ENCODE results near the gene LPA.
"Not testable (repeated sequence)": the region's sequence is repeated elsewhere in the genome, so short reads cannot be mapped to it uniquely, and the experiment has no call there.

LPA gene

GRCh38 chr6:160661216-160661615 is 2.9 kb downstream of the LPA start:
- Histone ChIP-seq H3K4me1 (ENCODE audit: control insufficient read depth, insufficient read depth, low read length, poor library complexity, severe bottlenecking) (no peaks in the 10 kb centered on the region), H3K36me3 (ENCODE audit: control insufficient read depth, insufficient read depth, low read length) (no peaks in the 10 kb centered on the region), H3K27ac (ENCODE audit: low read depth, low read length, severe bottlenecking) (no peak overlapping the region), H3K4me3 (ENCODE audit: extremely low read depth, insufficient read depth, low read length, poor library complexity, severe bottlenecking) (no peak overlapping the region), H3K9me3 (ENCODE audit: control insufficient read depth, low read length) (no peaks in the 10 kb centered on the region)
- 84 to 94% methylated on average over 3 of the region's 3 CpGs for WGBS, 2 experiments (ENCODE audit: insufficient coverage in 2 of 2)

DNA sequence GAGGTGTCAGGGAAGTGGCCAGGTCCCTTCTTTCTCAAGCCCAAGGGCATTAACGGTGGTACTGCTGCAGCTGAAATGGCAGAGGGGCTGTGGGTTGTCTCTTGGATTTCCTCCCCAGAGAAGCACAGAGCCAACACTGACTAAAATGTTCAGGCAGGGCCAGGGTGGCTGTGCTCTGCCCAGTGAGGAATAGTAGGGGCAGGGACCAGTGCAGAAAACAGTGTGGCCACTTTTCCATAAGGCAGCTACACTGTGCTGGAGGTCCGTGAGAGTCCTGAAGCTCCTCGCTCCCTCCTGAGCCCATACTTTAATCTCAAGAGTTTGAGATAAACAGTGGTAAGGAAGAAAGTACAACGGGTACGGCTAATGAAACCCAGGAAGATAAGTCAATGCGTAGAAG is 4.5 kb downstream of the LPA start:
- H3K27ac ChIP-seq (ENCODE audit: low read depth, low read length, severe bottlenecking), result no peak overlapping the region
- H3K9me3 ChIP-seq (ENCODE audit: control insufficient read depth, low read length), result no peaks in the 10 kb centered on the region
- no peak overlapping the region for H3K4me3 ChIP-seq (ENCODE audit: extremely low read depth, insufficient read depth, low read length, poor library complexity, severe bottlenecking)
- H3K36me3 ChIP-seq (ENCODE audit: control insufficient read depth, insufficient read depth, low read length), result no peaks in the 10 kb centered on the region
- WGBS, 2 experiments (ENCODE audit: insufficient coverage in 2 of 2), result 86% methylated on average over 2 of the region's 6 CpGs; no CpG with 5 or more reads in 1 of the 2 experiments
- H3K4me1 ChIP-seq (ENCODE audit: control insufficient read depth, insufficient read depth, low read length, poor library complexity, severe bottlenecking), result no peaks in the 10 kb centered on the region

GRCh38 chr6:160634706-160635105 is 29.4 kb downstream of the LPA start:
- Histone ChIP-seq H3K4me1 (ENCODE audit: control insufficient read depth, insufficient read depth, low read length, poor library complexity, severe bottlenecking) (no peaks in the 10 kb centered on the region), H3K9me3 (ENCODE audit: control insufficient read depth, low read length) (peaks cover 5% of the 10 kb centered on the region), H3K27ac (ENCODE audit: low read depth, low read length, severe bottlenecking) (no peak overlapping the region), H3K4me3 (ENCODE audit: extremely low read depth, insufficient read depth, low read length, poor library complexity, severe bottlenecking) (no peak overlapping the region), H3K36me3 (ENCODE audit: control insufficient read depth, insufficient read depth, low read length) (no peaks in the 10 kb centered on the region)
- WGBS, 2 experiments (ENCODE audit: insufficient coverage in 2 of 2), result 92 to 94% methylated on average over 6 to 7 of the region's 10 CpGs

DNA sequence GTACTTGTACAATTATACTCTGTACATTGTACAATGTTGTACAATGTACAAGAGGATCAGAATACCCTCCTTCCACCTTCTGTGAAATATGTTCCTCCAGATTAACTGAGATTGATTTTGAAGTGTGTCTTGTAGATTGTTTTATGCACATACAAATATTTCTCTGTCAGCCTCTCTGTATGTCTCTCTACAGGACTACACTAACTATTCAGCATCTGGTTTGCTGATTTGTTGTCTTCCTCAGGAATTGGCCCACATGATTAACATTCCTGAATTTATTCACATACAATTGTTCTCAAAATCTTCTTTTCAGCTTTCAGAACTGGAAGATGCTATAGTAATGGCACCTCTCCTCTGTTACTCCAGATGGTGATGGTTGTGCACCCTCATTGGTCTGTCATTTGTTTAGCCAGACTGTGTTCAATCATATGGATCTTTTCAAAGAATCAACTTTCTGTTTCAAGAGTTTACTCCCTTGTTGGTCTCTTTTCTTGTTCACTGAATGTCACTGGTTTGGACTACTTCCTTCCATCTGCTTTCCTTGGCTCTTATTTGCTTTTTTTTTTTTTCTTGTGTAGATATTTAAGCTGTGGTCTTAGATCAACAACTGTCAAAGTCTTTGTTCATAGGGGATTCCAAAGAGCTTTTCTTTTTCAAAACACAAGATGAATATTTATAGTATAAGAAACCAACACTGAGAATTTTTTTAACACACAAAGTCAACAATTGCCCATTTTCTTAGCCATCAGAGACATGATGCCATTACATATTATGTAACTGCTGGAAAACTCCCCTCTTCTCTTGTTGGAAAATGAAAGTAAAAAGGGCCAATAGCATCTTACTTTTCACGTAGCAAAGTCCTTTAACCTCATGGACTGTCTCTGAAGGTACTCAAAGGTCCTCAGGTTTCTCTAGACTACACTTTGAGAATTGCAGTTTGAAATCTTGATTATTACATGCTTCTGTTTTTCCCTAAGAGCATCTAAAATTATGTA is 67.9 kb downstream of the LPA start:
- Histone ChIP-seq H3K9me3 (ENCODE audit: control insufficient read depth, low read length) (peaks cover 19% of the 10 kb centered on the region), H3K27ac (ENCODE audit: low read depth, low read length, severe bottlenecking) (no peak overlapping the region), H3K4me3 (ENCODE audit: extremely low read depth, insufficient read depth, low read length, poor library complexity, severe bottlenecking) (no peak overlapping the region), H3K36me3 (ENCODE audit: control insufficient read depth, insufficient read depth, low read length) (no peaks in the 10 kb centered on the region), H3K4me1 (ENCODE audit: control insufficient read depth, insufficient read depth, low read length, poor library complexity, severe bottlenecking) (no peaks in the 10 kb centered on the region)
- WGBS, 2 experiments (ENCODE audit: insufficient coverage in 2 of 2), result 38 to 50% methylated on average over 1 of the region's 1 CpG

DNA sequence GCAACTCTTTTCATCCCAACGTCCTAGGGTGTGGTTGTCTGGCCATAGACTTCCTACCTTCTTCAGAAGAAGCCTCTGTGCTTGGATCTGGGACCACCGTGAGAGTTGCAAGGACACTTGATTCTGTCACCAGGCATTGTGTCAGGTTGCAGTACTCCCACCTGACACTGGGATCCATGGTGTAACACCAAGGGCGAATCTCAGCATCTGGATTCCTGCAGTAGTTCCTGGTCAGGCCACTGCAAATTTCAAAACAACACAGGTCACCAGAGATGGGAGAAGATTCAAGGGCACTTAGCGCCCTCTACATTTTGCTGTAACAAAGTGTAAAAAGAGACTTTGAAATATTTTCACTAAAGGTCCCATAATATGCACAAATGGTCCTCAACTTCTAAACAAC is 68.8 kb downstream of the LPA start:
- not testable (repeated sequence) for H3K4me3 ChIP-seq (ENCODE audit: extremely low read depth, insufficient read depth, low read length, poor library complexity, severe bottlenecking); H3K36me3 ChIP-seq (ENCODE audit: control insufficient read depth, insufficient read depth, low read length); H3K4me1 ChIP-seq (ENCODE audit: control insufficient read depth, insufficient read depth, low read length, poor library complexity, severe bottlenecking); H3K27ac ChIP-seq (ENCODE audit: low read depth, low read length, severe bottlenecking)
- peaks cover 11% of the 10 kb centered on the region for H3K9me3 ChIP-seq (ENCODE audit: control insufficient read depth, low read length)
- WGBS, 2 experiments (ENCODE audit: insufficient coverage in 2 of 2), result 25 to 40% methylated on average over 1 to 3 of the region's 4 CpGs

DNA sequence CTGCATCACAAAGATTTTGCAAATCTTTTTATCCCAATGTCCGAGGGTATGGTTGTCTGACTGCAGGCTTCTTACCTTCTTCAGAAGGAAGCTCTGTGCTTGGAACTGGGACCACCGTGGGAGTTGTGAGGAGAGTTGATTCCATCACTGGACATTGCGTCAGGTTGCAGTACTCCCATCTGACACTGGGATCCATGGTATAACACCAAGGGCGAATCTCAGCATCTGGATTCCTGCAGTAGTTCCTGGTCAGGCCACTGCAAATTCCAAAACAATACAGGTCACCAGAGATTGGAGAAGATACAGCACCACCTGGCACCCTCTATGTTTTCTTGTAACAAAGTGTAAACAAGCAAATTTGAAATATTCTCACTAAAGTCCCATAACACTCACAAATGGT is 77.7 kb downstream of the LPA start:
- peaks cover 16% of the 10 kb centered on the region for H3K9me3 ChIP-seq (ENCODE audit: control insufficient read depth, low read length)
- H3K36me3 ChIP-seq (ENCODE audit: control insufficient read depth, insufficient read depth, low read length), result no peaks in the 10 kb centered on the region
- 62 to 100% methylated on average over 1 to 4 of the region's 4 CpGs for WGBS, 2 experiments (ENCODE audit: insufficient coverage in 2 of 2)
- no peaks in the 10 kb centered on the region for H3K4me1 ChIP-seq (ENCODE audit: control insufficient read depth, insufficient read depth, low read length, poor library complexity, severe bottlenecking)
- no peak overlapping the region for H3K4me3 ChIP-seq (ENCODE audit: extremely low read depth, insufficient read depth, low read length, poor library complexity, severe bottlenecking)
- H3K27ac ChIP-seq (ENCODE audit: low read depth, low read length, severe bottlenecking), result no peak overlapping the region

GRCh38 chr6:160583794-160584193 is 80.3 kb downstream of the LPA start:
- Histone ChIP-seq H3K4me1 (ENCODE audit: control insufficient read depth, insufficient read depth, low read length, poor library complexity, severe bottlenecking) (no peaks in the 10 kb centered on the region), H3K36me3 (ENCODE audit: control insufficient read depth, insufficient read depth, low read length) (no peaks in the 10 kb centered on the region), H3K4me3 (ENCODE audit: extremely low read depth, insufficient read depth, low read length, poor library complexity, severe bottlenecking) (no peak overlapping the region), H3K9me3 (ENCODE audit: control insufficient read depth, low read length) (peaks cover 5% of the 10 kb centered on the region), H3K27ac (ENCODE audit: low read depth, low read length, severe bottlenecking) (no peak overlapping the region)

DNA sequence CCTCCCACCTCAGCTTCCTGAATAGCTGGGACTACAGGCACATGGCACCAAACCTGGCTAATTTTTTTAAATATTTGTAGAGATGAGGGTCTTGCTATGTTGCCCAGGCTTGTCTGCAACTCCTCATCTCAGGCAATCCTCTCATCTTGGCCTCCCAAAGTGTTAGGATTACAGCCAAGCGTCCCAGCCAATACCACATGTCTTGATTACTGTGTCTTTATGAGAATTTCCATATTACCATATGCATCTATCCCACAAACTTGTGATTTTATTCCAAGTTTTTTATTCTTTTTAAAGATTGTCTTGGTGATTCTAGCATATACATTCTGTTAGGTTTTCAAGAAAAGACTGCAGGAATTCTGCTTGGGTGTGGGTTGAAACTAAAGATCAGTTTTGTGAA is 82.7 kb downstream of the LPA start:
- WGBS, 2 experiments (ENCODE audit: insufficient coverage in 2 of 2), result no CpG with 5 or more reads among the region's 1 CpG
- Histone ChIP-seq H3K4me3 (ENCODE audit: extremely low read depth, insufficient read depth, low read length, poor library complexity, severe bottlenecking) (no peak overlapping the region), H3K27ac (ENCODE audit: low read depth, low read length, severe bottlenecking) (no peak overlapping the region), H3K4me1 (ENCODE audit: control insufficient read depth, insufficient read depth, low read length, poor library complexity, severe bottlenecking) (no peaks in the 10 kb centered on the region), H3K36me3 (ENCODE audit: control insufficient read depth, insufficient read depth, low read length) (no peaks in the 10 kb centered on the region), H3K9me3 (ENCODE audit: control insufficient read depth, low read length) (no peaks in the 10 kb centered on the region)

DNA sequence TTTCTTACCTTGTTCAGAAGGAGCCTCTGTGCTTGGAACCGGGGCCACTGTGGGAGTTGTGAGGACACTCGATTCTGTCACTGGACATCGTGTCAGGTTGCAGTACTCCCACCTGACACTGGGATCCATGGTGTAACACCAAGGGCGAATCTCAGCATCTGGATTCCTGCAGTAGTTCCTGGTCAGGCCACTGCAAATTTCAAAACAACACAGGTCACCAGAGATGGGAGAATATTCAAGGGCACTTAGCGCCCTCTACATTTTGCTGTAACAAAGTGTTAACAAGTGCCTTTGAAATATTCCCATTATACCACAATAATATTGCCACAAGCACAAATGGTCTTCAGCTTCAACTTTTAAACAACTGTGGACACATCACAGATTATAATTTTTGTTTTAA is 85.6 kb downstream of the LPA start:
- H3K9me3 ChIP-seq (ENCODE audit: control insufficient read depth, low read length); H3K27ac ChIP-seq (ENCODE audit: low read depth, low read length, severe bottlenecking); H3K4me3 ChIP-seq (ENCODE audit: extremely low read depth, insufficient read depth, low read length, poor library complexity, severe bottlenecking); H3K36me3 ChIP-seq (ENCODE audit: control insufficient read depth, insufficient read depth, low read length); H3K4me1 ChIP-seq (ENCODE audit: control insufficient read depth, insufficient read depth, low read length, poor library complexity, severe bottlenecking): not testable (repeated sequence)
- WGBS, 2 experiments (ENCODE audit: insufficient coverage in 2 of 2), result 0 to 40% methylated on average over 1 of the region's 5 CpGs

- no peaks in the 10 kb centered on the region for H3K4me1 ChIP-seq (ENCODE audit: control insufficient read depth, insufficient read depth, low read length, poor library complexity, severe bottlenecking)
- 60% methylated on average over 3 of the region's 4 CpGs; no CpG with 5 or more reads in 1 of the 2 experiments for WGBS, 2 experiments (ENCODE audit: insufficient coverage in 2 of 2)
- peaks cover 4% of the 10 kb centered on the region for H3K9me3 ChIP-seq (ENCODE audit: control insufficient read depth, low read length)
- H3K36me3 ChIP-seq (ENCODE audit: control insufficient read depth, insufficient read depth, low read length), result no peaks in the 10 kb centered on the region
- no peak overlapping the region for H3K4me3 ChIP-seq (ENCODE audit: extremely low read depth, insufficient read depth, low read length, poor library complexity, severe bottlenecking)
- no peak overlapping the region for H3K27ac ChIP-seq (ENCODE audit: low read depth, low read length, severe bottlenecking)
These were observed 90.1 kb downstream of the LPA start for GRCh38 chr6:160573943-160574342.

DNA sequence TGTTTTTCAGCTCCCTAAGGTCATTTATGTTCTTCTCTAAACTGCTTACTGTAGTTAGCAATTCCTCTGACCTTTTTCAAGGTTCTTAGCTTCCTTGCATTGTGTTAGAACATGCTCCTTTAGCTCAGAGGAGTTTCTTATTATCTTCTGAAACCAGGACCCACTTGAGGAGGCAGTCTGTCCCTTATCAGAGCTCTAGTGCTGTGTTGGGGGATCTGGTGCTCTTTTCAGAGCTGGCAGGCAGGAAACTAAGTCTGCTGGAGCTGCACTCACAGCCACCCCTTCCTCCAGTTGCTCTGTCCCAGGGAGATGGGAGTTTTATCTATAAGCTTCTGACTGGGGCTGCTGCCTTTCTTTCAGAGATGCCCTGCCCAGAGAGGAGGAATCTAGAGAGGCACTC is 92.9 kb downstream of the LPA start:
- not testable (repeated sequence) for H3K27ac ChIP-seq (ENCODE audit: low read depth, low read length, severe bottlenecking); H3K36me3 ChIP-seq (ENCODE audit: control insufficient read depth, insufficient read depth, low read length); H3K4me1 ChIP-seq (ENCODE audit: control insufficient read depth, insufficient read depth, low read length, poor library complexity, severe bottlenecking); H3K4me3 ChIP-seq (ENCODE audit: extremely low read depth, insufficient read depth, low read length, poor library complexity, severe bottlenecking); H3K9me3 ChIP-seq (ENCODE audit: control insufficient read depth, low read length)
